NCI-H2081 (cell line): Measurements from ENCODE around the gene SCGB1D1.

Experiments used
- DNase-seq, 2 experiments: peaks; one replicate each; lab custom pipeline; 2025; lab: John Stamatoyannopoulos, UW

SCGB1D1 gene, protein sequence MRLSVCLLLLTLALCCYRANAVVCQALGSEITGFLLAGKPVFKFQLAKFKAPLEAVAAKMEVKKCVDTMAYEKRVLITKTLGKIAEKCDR

DNA sequence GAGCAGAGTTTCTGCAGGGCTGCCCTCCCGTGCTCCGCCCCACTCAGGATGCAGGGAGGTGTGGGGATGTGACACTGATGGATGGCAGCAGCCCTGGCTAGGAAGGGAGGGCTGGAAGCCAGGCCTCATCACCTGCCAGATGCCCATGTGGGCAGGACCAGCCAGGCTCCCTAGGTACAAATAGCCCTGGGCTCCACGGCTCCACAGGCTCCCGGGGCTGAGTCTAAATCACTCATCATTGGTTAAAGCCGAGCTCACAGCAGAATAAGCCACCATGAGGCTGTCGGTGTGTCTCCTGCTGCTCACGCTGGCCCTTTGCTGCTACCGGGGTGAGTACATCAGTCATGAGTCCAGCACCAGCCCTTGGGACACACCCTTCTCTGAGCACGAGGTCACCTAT is at the start of gene SCGB1D1:
Gene SCGB1D1, plus strand, starts transcription at position 206 of the 400 bp plus-strand sequence. Its CDS starts 69 bp downstream, at position 275.
- peak; percentile 72 to 81 for DNase-seq

DNA sequence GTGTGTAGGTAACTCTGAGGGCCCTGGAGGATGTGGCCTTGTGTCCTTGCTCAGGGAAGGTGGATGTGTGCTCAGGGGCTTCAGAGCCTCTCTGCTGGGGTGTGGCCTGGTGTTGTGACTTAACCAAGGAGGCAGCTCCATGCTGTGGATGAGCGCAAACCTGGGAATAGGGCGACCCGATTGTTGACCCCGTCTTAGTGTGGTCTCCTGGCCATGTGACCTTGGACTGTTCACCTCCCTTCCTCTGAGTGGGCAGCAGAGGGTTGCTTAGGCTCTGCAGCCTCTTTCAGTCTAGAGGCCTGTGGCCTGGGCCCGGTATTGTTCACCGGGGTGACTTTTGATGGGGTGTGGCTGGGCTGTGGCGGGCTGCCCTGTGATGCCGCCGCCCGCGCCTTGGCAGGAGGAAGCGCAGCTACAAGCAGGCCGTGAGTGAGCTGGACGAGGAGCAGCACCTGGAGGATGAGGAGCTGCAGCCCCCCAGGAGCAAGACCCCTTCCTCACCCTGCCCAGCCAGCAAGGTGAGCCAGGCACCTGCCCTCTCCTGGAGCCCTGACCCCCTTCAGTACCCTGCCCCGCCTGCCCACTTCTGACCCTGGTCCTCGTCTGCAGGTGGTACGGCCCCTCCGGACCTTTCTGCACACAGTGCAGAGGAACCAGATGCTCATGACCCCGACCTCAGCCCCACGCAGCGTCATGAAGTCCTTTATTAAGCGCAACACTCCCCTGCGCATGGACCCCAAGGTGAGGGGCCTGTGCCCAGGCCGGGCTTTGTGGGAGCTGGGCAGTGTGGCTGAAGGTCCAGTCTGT is 49.5 kb upstream of the SCGB1D1 start:
- DNase-seq: no peak

DNA sequence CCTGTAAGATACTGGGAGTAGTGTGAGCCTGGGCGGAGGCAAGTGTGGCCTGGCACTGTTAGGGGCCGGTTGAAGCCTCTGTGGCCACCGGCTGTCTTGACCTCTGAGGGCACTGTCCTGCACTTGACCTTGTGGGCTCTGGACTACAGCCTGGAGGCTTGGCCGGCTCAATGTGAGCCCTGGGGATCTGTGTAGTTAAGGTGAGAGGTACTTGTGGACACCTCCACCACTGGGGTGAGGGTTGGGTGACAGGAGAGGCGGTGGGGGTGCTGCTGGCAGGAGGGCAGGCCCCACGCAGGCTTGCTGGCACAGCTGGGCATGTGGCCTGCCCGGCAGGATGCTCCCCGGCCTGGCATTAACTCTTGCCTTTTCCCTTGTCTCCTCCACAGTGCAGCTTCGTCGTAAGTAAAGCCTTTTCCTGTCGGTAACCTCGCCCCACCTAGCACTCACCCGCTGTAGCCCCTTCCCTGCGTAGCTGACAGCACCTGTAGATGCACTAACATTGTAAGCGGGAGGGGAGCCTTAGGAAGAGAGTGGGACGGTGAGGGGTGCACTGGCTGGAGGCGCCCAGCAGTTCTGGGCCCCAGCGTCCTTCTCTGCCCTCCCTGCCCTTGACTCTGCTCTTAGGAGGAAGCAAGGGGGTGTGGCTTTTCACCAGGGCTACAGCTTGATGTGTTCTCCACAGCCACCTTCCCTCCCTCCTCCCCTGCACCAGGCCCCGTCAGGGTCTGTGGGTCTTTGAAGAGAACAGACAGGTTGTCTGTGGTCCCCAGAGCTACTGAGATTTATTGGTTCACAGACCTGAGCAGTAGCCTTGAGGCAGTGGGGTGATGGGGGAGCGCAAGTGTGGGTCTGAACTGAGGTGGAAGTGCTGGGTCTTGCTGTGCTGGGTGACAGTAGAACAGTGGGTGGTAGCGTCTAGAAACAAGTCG is 48.6 kb upstream of the SCGB1D1 start:
- DNase-seq: no peak

DNA sequence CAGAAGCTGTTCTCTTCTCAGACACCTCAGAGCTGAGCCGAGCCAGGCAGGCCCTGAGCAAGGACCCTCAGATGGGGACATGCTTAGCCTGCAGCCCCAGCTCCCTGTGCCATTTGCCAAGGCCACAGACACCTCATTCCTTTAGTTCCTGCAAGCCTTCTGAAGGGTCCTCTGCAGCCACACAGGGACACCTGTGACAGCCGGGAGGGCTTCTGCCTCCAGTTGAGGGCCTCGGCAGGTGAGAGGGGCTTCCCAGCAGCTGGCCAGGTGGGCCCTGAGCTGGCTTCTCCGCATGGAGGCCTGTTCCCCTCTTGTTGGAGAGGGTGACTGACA is 48.0 kb upstream of the SCGB1D1 start:
- no peak for DNase-seq

DNA sequence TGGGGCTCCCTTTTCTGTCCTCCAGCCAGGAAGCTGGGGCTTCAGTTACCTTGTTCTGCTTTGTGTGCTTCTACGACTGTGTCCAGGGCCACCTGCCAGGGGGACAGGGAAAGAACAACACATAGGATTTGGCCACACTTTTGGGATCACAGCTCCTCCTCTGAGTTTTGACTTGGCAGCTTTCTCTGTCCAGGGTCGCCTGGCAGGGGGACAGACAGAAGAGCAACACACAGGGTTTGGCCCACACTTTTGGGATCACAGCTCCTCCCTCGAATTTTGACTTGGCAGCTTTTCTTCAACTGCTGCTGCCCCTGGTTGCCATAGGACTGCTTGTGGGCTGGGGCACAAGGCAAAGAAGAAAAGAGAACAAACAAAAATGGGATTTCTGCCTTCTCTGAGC is 47.1 kb upstream of the SCGB1D1 start:
- no peak for DNase-seq

DNA sequence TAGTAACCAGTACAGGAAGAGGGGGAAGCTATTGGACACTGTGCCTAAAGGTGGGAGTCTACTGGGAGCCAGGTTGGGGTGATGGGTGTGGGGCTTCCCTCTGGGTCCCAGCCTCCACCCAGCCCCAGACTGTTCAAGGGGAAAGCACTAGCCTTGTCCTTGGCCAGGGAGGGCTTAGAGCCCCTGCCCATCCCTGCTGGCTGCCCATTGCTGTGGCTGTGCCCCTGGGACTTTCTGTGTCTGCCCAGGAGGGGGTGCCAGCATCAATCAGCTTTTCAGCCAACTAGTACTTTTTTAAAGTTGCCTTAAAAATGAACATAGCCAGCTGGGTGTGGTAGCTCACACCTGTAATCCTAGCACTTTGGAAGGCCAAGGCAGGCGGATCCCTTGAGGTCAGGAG is 46.3 kb upstream of the SCGB1D1 start:
- DNase-seq: no peak

DNA sequence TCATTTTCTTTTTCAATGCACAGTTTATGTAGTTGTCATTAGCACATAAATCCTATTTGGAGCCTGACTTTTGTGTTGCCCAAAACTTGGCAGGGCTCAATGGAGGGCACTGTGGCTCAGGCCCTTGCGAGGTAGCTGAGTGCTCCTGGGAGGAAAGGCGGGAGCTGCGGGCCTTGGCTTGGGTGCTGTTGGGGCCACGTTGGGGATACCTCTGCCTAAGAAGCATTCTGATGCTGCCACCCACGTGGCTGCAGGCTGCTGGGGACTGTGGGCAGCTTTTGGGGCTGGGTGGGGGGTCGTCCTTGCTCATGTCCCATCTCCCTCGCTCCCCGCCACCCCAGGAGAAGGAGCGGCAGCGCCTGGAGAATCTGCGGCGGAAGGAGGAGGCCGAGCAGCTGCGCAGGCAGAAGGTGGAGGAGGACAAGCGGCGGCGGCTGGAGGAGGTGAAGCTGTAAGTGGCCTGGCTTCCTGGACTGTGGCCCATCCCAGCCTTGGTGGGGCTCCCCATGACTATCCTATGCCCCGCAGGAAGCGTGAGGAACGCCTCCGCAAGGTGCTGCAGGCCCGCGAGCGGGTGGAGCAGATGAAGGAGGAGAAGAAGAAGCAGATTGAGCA is 45.3 kb upstream of the SCGB1D1 start:
- DNase-seq: no peak

DNA sequence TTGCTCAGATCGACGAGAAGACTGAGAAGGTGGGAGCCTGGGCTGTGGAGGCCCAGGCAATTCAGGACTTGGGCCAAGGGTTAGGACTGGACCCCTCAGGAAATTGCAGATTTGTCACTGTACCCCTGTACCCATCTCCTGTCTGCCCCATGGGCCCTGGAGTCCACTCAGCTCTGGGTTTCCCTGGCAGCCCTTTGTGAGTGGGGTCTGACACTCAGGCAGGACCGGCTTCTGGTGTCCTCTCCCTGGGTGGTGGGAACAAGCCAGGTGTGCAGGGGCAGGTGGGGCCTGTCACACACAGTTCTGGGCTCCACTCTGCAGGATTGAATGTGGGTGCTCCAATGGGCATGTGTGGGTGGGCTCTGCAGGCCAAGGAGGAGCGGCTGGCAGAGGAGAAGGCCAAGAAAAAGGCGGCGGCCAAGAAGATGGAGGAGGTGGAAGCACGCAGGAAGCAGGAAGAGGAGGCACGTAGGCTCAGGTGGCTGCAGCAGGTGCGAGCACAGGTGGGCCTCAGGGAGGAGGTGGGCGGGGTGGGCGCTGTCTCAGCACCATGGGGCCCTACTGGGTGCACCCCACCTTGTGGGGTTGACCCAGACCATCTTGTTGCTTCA is 44.6 kb upstream of the SCGB1D1 start:
- no peak for DNase-seq

DNA sequence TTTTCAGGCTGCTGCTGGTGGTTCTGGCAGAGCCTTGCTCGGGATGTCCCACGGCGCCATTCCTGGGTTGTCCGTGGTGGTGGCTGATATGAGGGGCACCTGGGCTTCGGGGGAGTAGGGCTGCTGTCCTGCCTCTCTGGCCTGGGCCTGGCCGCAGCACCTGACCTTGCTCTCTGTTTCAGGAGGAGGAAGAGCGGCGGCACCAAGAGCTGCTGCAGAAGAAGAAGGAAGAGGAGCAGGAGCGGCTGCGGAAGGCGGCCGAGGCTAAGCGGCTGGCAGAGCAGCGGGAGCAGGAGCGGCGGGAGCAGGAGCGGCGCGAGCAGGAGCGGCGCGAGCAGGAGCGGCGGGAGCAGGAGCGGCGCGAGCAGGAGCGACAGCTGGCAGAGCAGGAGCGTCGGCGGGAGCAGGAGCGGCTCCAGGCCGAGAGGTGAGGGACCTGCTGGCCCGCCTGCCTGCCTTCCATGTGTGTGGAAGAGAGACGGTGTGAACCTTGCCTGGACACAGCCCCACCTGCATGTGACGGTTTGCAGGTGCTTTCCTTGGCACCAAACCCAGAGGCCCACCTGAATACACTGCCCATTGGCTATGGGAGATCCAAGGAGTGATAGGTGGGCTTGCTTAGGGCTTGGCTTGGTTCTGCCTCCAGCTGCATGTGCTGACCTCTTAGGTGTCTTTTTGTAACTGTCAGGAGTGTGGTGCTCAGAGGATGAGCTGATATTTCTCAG is 43.4 kb upstream of the SCGB1D1 start:
- DNase-seq: no peak

DNA sequence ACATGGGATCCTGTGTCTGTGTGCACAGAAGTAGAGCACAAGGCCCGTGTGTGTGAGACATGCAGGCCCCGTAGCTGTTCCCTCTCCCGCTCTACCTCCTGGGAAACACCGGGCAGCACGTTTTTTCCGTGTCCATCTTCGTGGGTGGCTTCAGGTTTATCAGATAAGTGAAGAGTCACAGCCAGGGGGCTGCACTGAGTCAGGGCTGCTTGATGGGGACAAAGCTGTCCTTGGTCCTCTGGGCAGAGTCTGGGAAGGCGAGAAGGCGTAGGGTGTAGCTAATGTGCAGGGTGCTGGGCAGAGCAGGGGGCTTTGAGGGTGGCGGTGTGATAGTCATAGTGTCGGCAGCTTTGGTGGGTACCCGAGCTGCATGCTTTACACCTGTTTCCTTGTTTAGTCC is 42.5 kb upstream of the SCGB1D1 start:
- DNase-seq: no peak

DNA sequence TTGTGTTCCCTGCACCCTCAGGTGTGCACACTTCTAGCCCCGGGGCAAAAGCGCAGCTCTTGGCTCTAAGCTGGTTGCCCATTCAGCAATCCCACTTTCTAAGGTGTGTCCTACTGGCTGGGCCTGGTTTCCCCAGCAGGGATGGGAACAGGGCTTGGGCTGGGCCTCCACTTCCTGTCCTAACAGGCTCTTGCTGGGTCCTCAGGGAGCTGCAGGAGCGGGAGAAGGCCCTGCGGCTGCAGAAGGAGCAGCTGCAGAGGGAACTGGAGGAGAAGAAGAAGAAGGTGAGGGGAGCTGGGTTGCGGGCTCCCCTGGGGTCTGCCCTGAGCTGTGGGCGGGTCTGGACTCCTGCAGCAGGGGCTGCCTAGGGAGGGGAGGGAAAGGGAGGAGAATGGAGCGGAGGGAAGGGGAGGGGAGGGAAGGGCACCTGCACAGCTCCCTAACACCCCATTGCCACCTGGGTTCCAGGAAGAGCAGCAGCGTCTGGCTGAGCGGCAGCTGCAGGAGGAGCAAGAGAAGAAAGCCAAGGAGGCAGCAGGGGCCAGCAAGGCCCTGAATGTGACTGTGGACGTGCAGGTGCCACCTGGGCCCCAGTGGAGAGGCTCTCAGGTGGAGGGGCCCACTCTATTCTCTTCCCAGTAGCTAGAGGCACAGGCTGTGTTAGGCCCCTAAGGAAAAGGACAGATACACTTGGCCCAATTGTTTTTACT is 41.6 kb upstream of the SCGB1D1 start:
- DNase-seq: no peak

DNA sequence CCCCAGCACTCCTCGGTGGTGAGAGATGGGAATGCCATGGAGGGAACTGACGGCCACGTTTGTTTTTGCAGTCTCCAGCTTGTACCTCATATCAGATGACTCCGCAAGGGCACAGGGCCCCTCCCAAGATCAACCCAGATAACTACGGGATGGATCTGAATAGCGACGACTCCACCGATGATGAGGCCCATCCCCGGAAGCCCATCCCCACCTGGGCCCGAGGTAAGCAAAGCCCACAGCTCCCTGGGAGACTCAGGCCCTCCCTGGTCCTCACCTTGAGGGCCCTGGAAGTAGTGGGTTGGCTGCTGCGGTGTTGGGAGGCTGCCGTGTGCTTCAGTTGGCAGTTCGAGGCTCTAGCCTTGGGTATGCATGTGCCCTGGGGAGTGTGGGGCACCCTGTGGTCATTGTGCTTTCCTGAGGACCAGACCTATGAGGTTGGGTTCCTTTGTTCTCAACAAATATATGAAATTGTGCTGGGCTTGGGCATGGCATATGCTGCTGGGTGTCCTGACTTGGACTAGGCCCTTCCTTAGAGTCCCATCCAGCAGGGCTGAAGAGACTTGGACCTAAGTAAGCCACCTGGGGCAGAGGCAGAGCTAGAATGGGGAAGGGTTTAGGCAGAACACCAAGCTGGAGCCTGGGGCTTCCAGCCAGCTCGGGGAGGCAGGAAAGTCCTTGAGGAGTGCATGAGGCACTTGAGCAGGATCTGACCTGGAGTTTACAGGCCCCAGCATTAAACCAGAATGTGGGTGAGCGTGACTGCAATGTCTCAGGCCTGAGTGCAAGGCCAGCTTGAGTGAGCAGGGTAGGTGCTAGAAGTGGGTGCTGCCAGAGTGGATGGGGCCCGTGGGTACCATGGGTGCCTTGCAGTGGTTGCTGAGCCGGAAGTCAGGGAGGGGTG is 39.8 kb upstream of the SCGB1D1 start:
- DNase-seq: no peak

DNA sequence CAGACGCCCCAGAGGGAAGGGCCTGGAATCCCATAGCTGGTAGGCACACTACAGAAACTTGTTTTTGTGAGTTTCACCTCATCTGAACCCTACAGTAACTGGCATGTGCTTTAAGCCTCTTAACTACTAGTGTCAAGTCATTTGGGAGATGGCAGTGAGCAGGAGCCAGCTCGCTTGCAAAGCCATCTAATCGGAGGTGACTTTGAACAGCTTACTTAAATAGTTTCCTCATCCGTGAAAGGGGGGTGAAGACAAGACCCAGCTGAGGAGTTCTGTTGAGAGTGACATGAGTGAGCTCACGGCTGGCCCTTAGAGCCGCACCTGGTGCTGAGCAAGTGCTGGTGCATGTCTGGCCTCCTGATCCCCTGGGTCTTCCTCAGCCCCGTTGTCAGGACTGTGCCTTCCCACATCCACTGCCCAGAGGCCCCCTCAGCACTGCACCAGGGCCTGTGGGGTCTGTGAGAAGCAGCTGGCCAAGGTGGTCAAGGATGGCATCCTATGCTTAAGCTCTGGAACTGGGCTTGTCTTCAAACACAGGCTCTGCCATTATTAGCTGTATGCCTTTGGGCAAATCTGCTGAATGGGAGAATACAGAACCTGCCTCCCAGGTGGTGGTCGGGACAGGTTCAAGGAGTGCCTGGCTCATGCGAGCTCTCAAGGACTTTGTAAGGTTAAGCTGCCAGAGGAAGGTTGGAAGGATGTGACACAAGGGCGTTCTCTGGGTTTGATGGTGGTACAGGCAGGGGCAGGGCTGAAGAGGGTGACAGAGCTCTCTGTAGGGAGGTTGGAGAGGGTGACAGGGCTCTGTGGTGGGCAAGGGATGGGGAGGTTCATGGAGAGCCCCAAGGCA is 38.9 kb upstream of the SCGB1D1 start:
- DNase-seq: no peak

DNA sequence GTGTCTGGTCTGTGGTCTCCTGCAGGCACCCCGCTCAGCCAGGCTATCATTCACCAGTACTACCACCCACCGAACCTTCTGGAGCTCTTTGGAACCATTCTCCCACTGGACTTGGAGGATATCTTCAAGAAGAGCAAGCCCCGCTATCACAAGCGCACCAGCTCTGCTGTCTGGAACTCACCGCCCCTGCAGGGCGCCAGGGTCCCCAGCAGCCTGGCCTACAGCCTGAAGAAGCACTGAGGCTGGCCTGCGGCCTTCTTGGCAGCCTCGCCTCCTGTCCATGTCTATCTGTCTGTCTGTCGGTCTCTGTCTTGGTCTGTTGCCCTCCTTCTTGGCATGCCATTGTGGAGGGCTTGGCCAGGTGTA is 38.3 kb upstream of the SCGB1D1 start:
- no peak for DNase-seq

DNA sequence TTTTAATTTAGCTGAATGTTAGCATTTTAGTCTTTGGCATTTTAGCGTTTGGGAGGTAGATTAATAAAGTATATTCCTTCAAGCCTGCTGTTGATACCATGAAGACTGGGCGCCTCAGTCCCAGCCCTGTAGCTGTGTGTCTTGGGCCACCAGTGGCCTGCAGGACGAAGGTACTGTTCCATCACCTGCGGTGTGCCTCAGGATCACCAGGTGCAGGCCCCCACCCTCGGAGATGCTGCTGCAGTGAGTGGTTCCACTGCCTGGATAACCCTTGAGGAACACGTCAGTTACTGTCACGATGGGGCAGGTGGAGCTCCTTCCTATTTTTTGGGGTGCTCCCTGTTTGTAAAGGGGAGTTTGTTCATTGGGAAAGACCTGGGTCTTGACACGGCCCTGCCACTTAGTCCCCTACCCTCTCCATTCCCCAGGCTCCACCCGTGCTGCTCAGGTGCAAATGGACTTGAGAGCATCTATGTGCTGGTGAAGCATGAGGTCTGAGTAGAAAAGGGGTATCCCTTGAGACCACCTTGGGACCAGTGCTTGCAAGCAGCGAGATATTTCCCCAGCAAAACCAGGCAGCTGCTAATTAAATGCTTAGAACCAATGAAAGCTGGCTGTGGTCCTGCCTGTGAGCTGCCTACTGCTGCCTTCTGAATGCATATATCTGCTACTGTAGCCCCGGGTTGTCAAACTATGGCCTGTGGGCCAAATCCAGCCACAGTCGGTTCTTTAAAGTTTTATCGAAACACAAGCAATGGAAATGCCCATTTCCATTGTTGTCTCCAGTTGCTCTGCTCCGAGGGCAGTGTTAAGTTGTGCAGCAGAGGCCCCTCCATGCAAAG is 37.5 kb upstream of the SCGB1D1 start:
- no peak for DNase-seq

DNA sequence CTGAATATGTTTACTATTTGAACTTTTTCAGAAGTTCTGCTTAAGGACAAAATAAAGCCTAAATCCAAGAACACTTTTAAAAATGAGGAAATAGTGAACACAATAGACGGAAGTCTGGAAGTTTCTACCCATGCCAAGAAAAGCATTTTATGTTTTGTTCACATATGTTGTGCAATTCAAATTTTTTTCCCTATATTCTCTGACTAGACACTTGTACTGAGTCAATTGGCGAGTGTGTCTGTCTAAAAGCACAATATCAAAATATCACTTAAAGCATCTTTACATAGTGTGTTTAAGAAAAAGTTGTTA is 37.0 kb upstream of the SCGB1D1 start:
- no peak for DNase-seq

DNA sequence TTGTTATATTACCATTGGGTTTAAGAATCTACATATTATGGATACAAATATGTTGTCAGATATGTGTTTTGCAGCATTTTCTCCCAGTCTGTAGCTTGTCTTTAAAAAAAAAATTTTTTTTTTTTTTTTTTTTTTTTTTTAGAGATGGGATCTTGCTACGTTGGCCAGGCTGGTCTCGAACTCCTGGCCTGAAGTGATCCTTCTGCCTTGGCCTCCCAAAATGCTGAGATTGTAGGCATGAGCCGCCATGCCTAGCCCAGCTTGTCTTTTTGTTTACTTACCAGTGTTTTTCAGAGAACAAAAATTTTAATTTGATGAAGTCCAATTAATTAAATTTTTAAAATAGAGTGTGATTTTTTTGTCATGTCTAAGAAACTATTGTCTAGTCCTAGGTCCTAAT is 36.4 kb upstream of the SCGB1D1 start:
- no peak for DNase-seq

DNA sequence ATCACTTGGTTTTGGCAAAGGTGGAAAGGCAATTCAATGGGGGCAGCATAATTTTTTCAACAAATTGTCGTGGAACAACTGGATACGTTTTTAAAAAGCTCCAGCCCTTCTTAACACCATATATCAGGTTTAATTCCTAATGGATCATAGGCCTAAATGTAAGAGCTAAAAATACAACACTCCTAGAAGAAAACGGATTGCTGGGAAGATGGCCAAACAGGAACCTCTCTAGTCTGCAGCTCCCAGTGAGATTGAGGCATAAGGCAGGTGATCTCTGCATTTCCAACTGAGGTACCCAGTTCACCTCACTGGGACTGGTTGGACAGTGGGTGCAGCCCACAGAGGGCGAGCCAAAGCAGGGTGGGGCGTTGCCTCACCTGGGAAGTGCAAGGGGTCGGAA is 32.4 kb upstream of the SCGB1D1 start:
- DNase-seq: no peak
